H1 (cell line): ENCODE data around the gene EVX2. TPM values are rescaled to one million over a fixed set of nuclear protein-coding genes. Genes with fewer than 3 reads are reported as not detected.

Source experiments
- ASH2L ChIP-seq: fragments of 200-600, 300-600 bp; sonication (generic); IDR thresholded peaks from one replicate; pipeline ENCODE4 v1.7.1; 2017; ENCODE audit warnings: low read length
- BCL11A ChIP-seq, 2 experiments: IDR thresholded peaks; one replicate each; pipeline ENCODE4 v1.6.1; 2011; ENCODE audit warnings: low read depth in 2 of 2, low read length in 2 of 2, mild to moderate bottlenecking in 2 of 2
- BRCA1 ChIP-seq: IDR thresholded peaks from 2 replicates; pipeline ENCODE4 v1.6.1; 2012; ENCODE audit warnings: low read depth, low read length, improper control_type of control experiment
- CHD2 ChIP-seq: IDR thresholded peaks from 2 replicates; pipeline ENCODE4 v1.6.1; 2012; ENCODE audit warnings: low read length, improper control_type of control experiment
- CREB1 ChIP-seq: IDR thresholded peaks from 2 replicates; pipeline ENCODE4 v1.6.1; 2012; ENCODE audit warnings: inconsistent platforms
- CTBP2 ChIP-seq: IDR thresholded peaks from 2 replicates; pipeline ENCODE4 v1.7.0; 2011; ENCODE audit warnings: borderline replicate concordance, mild to moderate bottlenecking, moderate library complexity, mixed read lengths, low read length; ENCODE audit not compliant: insufficient read depth, insufficient read length
- EP300 ChIP-seq, 2 experiments: IDR thresholded peaks; 1 replicate in 1 of 2; 2 replicates in 1 of 2; pipeline ENCODE4 v1.6.1; 2011 to 2012; ENCODE audit warnings: low read depth in 2 of 2, low read length in 2 of 2, mild to moderate bottlenecking in 2 of 2, borderline replicate concordance in 1 of 2, inconsistent platforms in 1 of 2, moderate library complexity in 1 of 2
- GABPA ChIP-seq: IDR thresholded peaks from 2 replicates; pipeline ENCODE4 v1.6.1; 2011; ENCODE audit warnings: mild to moderate bottlenecking, low read length, moderate library complexity, borderline replicate concordance; ENCODE audit not compliant: insufficient read depth
- JUN ChIP-seq: IDR thresholded peaks from 2 replicates; pipeline ENCODE4 v1.6.1; 2011; ENCODE audit warnings: low read depth, mild to moderate bottlenecking, improper control_type of control experiment, low read length
- KDM1A ChIP-seq: fragments of 200-600, 300-600 bp; sonication (generic); IDR thresholded peaks from 2 replicates; pipeline ENCODE4 v1.7.1; 2016; ENCODE audit warnings: mild to moderate bottlenecking, low read length, borderline replicate concordance
- NRF1 ChIP-seq: IDR thresholded peaks from 2 replicates; pipeline ENCODE4 v1.6.1; 2011; ENCODE audit warnings: mild to moderate bottlenecking, low read depth, low read length, improper control_type of control experiment
- PHF8 ChIP-seq: fragments of 200-600 bp; sonication (generic); conservative IDR thresholded peaks from 2 replicates; pipeline ENCODE4 v1.7.1; 2012; ENCODE audit warnings: low read depth, mild to moderate bottlenecking, inconsistent platforms, low read length, moderate library complexity
- POLR2AphosphoS5 ChIP-seq: IDR thresholded peaks from 2 replicates; pipeline ENCODE4 v1.6.1; 2011; ENCODE audit warnings: low read depth, low read length
- SAP30 ChIP-seq: fragments of 300-600 bp; sonication (generic); IDR thresholded peaks from 2 replicates; pipeline ENCODE4 v1.7.1; 2012; ENCODE audit warnings: low read length, moderate library complexity, mild to moderate bottlenecking, inconsistent platforms; ENCODE audit not compliant: insufficient read depth, insufficient replicate concordance
- TAF7 ChIP-seq: optimal IDR thresholded peaks from 2 replicates; pipeline ENCODE3; 2011; ENCODE audit warnings: low read depth, mild to moderate bottlenecking, inconsistent platforms, low read length, moderate library complexity, borderline replicate concordance
- polyA plus RNA-seq, 7 experiments: library from polyadenylated mRNA; depleted of rRNA in 3 of 7; stranded (reverse) in 5 of 7; unstranded in 2 of 7; fragments of >200 nt in 5 of 7; fragments of 200-250 nt in 2 of 7; gene quantifications; 1 replicate in 5 of 7; 2 replicates in 1 of 7; 4 replicates in 1 of 7; pipeline versions ENCODE4 v1.2.1 to v1.2.3, GENCODE V29; 2011 to 2013; ENCODE audit warnings: missing spikeins in 2 of 7, mixed read lengths in 2 of 7
- total RNA-seq: library from RNA; stranded (reverse); fragmentation: NEBNext Ultra II Directional; extraction: Animal tissue kit (Norgen Biotek cat#: 25700); gene quantifications from 2 replicates; pipeline ENCODE4 v1.2.1, GENCODE V29; 2021
- TF ChIP-seq, protein P1 (sequence below): IDR thresholded peaks from 2 replicates; pipeline ENCODE4 v1.6.1; 2011; ENCODE audit warnings: low read length, improper control_type of control experiment

The EVX2 gene
- total and polyA plus RNA-seq, 2 of the 8 experiments (the other 6 are each of a cell fraction or from before 2014, with no cell fraction given): not detected

DNA sequence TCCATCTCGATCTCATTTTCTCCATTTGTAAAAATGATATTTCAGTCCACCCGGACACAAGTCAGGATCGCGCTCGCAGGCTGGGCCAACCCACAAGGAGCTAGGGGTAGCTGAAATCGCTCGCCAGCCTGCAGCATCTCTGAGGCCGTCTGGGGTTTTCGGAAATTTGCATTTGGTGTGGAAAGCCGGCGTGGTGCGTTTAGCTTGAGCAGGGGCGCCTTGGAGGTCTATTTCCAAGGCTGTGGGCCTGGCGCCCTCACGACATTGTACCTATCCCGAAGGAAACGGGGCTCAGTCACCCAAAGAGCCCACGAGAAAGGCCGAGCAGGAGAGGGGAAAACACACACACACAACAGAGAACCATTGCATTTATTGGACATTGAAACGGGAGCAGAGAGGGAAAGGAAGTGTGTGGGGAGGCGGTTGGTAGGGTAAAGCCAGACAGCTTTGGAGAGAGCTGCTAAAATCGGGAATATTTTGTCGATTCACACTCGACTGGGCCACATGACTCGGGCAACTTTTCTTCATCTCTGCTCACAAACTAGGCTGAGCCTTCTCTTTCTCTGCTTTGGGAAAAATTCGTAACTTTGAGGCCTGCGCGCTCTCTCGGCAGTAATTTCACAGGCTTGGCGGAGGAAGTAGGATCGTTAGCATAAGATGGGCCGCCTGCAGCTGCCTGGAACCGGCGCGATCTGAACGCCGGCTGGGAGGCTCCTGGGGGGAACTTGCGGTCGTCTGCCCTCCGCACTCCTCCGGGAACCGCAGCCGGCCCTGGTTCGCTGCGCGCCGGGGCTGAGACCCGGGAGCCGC, 44.6 kb upstream of the EVX2 start (continued):
- TF ChIP-seq EP300 (IDR thresholded peaks at IDR 0.05; ENCODE audit: borderline replicate concordance in 1 of 2, low read depth in 2 of 2, low read length in 2 of 2) (no peak), SAP30 (no peak), CREB1 (no peak), PHF8 (no peak), POLR2AphosphoS5 (no peak), CTBP2 (no peak), ASH2L (no peak), GABPA (no peak), BCL11A (IDR thresholded peaks at IDR 0.05; ENCODE audit: low read depth in 2 of 2, low read length in 2 of 2) (no peak), JUN (no peak), KDM1A (no peak), CHD2 (no peak), BRCA1 (no peak), NRF1 (no peak), TAF7 (no peak)
- TF ChIP-seq, protein P1, sequence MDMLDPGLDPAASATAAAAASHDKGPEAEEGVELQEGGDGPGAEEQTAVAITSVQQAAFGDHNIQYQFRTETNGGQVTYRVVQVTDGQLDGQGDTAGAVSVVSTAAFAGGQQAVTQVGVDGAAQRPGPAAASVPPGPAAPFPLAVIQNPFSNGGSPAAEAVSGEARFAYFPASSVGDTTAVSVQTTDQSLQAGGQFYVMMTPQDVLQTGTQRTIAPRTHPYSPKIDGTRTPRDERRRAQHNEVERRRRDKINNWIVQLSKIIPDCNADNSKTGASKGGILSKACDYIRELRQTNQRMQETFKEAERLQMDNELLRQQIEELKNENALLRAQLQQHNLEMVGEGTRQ: no peak
- TF ChIP-seq, all 59 proteins: peak for 7
